Tibial artery (tissue), 4 donors: ENCODE measurements around the gene UGGT2.
"Not testable (repeated sequence)": the region's sequence is repeated elsewhere in the genome, so short reads cannot be mapped to it uniquely, and the experiment has no call there.

Source experiments
- DNase-seq, 2 donors: peaks; one replicate each; pipeline ENCODE4 v3.0.0-alpha.2; 2019
- H3K27ac ChIP-seq, 2 donors: fragments of 200-600 bp; sonication (generic) in 1 of 2; 1 replicate in 1 of 2; 2 replicates in 1 of 2; pipeline ENCODE4 v1.5.1; 2018 to 2019; ENCODE audit warnings: mild to moderate bottlenecking in 1 of 2
- H3K27me3 ChIP-seq, 2 donors: fragments of 200-600 bp; sonication (generic) in 1 of 2; one replicate each; pipeline versions ENCODE4 v1.5.1 to v1.6.0; 2016 to 2019
- H3K36me3 ChIP-seq, 3 donors: fragments of 200-600 bp; sonication (generic) in 2 of 3; one replicate each; pipeline ENCODE4 v1.5.1; 2016 to 2019; ENCODE audit warnings: mild to moderate bottlenecking in 2 of 3
- H3K4me1 ChIP-seq, 4 donors: fragments of 200-600 bp; sonication (generic) in 2 of 4; 1 replicate in 3 of 4; 2 replicates in 1 of 4; pipeline ENCODE4 v1.5.1; 2016 to 2019
- H3K4me3 ChIP-seq, 2 donors: fragments of 200-600 bp; sonication (generic) in 1 of 2; 1 replicate in 1 of 2; 2 replicates in 1 of 2; pipeline ENCODE4 v1.5.1; 2018 to 2019; ENCODE audit warnings: mild to moderate bottlenecking in 2 of 2
- H3K9me3 ChIP-seq, 3 donors: fragments of 200-600 bp; sonication (generic) in 1 of 3; one replicate each; pipeline ENCODE4 v1.5.1; 2016 to 2019
- intact Hi-C: fragments of 100-400 bp; cut with DNase I; formaldehyde crosslinking; loops from one replicate; pipeline ENCODE4 v1.15.0; 2023; ENCODE audit warnings: low total_unique reads
- TF ChIP-seq, protein P1 (sequence below), 2 experiments: fragments of 200-600 bp in 1 of 2; fragments of 450-650 bp in 1 of 2; IDR thresholded peaks; one replicate each; pipeline ENCODE4 v1.5.1; 2017 to 2019; ENCODE audit warnings: antibody characterized with exemption in 2 of 2, mild to moderate bottlenecking in 1 of 2, moderate library complexity in 1 of 2

Gene UGGT2

DNA sequence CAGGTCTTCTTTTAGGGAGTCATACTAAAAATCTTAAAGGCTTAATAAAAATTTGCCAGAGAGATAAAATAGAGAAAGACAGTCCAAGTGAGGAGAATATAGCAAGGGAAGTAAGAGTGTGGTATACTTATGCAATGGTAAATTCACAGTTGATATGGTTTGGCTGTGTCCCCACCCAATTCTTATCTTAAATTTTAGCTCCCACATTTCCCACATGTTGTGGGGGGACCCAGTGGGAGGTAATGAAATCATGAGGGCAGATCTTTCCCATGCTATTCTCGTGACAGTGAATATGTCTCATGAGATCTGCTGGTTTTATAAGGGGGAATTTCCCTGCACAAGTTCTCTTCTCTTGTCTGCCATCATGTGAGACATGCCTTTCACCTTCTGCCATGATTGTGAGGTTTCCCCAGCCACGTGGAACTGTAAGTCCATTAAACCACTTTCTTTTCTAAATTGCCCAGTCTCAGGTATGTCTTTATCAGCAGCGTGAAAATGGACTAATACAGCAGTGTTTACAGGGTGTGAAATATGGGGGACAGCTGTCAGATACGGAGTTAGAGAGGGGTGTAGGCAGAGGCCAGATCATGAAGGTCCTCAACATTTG lies 115.4 kb downstream of the UGGT2 start:
- no peak overlapping the region for H3K27ac ChIP-seq
- H3K27me3 ChIP-seq, result no peaks in the 10 kb centered on the region
- no peaks in the 10 kb centered on the region for H3K4me1 ChIP-seq
- H3K9me3 ChIP-seq, result peaks cover 0 to 15% (median 0%) of the 10 kb centered on the region in 3 donors
- no peak for DNase-seq
- intact Hi-C loops, result no loop called here
- TF ChIP-seq, protein P1, sequence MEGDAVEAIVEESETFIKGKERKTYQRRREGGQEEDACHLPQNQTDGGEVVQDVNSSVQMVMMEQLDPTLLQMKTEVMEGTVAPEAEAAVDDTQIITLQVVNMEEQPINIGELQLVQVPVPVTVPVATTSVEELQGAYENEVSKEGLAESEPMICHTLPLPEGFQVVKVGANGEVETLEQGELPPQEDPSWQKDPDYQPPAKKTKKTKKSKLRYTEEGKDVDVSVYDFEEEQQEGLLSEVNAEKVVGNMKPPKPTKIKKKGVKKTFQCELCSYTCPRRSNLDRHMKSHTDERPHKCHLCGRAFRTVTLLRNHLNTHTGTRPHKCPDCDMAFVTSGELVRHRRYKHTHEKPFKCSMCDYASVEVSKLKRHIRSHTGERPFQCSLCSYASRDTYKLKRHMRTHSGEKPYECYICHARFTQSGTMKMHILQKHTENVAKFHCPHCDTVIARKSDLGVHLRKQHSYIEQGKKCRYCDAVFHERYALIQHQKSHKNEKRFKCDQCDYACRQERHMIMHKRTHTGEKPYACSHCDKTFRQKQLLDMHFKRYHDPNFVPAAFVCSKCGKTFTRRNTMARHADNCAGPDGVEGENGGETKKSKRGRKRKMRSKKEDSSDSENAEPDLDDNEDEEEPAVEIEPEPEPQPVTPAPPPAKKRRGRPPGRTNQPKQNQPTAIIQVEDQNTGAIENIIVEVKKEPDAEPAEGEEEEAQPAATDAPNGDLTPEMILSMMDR (IDR thresholded peaks at IDR 0.05), result no peak
- H3K4me3 ChIP-seq, result no peak overlapping the region
- peaks cover 57 to 79% (median 67%) of the 10 kb centered on the region in 3 donors for H3K36me3 ChIP-seq

DNA sequence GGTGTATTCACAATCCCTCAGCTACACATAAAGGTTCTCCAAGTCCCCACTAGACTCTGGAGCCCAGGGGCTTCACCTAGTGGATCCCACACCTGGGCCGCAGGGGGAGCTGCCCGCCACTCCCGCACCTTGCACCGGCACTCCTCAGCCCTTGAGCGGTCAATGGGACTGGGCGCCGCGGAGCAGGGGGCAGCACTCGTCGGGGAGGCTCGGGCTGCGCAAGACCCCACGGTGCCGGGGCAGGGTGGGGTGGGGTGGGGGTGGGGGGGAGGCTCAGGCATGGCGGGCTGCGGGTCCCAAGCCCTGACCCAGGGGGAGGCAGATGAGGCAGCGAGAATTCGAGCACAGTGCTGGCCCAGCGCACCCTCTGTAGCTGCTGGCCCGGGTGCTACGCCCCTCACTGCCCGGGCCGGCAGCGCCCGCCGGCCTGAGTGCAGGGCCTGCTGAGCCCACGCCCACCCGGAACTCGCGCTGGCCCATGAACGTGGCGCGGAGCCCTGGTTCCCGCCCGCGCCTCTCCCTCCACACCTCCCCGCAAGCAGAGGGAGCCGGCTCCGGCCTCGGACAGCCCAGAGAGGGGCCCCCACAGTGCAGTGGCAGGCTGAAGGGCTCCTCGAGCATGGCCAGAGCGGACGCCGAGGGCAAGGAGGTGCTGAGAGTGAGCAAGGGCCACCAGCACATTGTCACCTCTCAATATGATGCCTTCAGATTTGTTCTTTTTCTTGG lies 121.7 kb downstream of the UGGT2 start:
- no peak for DNase-seq
- Histone ChIP-seq H3K9me3 (peaks cover 0 to 40% (median 0%) of the 10 kb centered on the region in 3 donors), H3K27ac (no peak overlapping the region), H3K36me3 (peaks cover 35 to 52% (median 46%) of the 10 kb centered on the region in 3 donors), H3K27me3 (no peaks in the 10 kb centered on the region), H3K4me1 (no peaks in the 10 kb centered on the region), H3K4me3 (no peak overlapping the region)
- intact Hi-C loops, result no loop called here
- TF ChIP-seq, protein P1 (IDR thresholded peaks at IDR 0.05), result no peak

DNA sequence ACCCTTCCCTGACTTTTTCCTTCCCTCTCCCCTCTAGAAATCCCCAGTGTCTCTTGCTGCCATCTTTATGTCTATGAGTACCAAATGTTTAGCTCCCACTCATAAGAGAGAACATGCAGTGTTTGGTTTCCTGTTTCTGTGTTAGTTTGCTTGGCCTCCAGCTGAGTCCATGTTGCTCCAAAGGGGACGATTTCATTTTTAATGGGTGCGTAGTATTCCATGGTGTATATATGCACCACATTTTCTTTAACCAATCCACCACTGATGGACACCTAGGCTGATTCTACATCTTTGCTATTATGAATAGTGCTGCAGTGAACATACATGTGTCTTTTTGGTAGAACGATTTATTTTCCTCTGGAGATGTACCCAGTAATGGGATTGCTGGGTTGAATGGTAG lies 123.8 kb downstream of the UGGT2 start:
- intact Hi-C loops, result no loop called here
- H3K36me3 ChIP-seq, result peaks cover 15 to 37% (median 25%) of the 10 kb centered on the region in 3 donors

DNA sequence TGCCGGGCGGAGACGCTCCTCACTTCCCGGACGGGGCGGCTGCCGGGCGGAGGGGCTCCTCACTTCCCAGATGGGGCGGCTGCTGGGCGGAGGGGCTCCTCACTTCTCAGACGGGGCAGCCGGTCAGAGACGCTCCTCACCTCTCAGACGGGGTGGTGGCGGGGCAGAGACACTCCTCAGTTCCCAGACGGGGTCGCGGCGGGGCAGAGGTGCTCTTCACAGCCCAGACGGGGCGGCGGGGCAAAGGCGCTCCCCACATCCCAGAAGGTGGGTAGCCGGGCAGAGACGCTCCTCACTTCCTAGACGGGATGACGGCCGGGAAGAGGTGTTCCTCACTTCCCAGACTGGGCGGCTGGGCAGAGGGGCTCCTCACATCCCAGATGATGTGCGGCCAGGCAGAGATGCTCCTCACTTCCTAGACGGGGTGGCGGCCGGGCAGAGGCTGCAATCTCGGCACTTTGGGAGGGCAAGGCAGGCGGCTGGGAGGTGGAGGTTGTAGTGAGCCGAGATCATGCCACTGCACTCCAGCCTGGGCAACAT lies 124.8 kb downstream of the UGGT2 start:
- H3K27ac ChIP-seq, H3K4me1 ChIP-seq, H3K27me3 ChIP-seq, H3K4me3 ChIP-seq, intact Hi-C loops, DNase-seq: not testable (repeated sequence)
- peaks cover 0 to 26% (median 0%) of the 10 kb centered on the region in 3 donors for H3K9me3 ChIP-seq
- H3K36me3 ChIP-seq, result peaks cover 9 to 28% (median 22%) of the 10 kb centered on the region in 3 donors

More for the DNA sequence above, 123.8 kb downstream of the UGGT2 start:
- Histone ChIP-seq H3K27ac (no peak overlapping the region), H3K4me1 (no peaks in the 10 kb centered on the region), H3K27me3 (no peaks in the 10 kb centered on the region), H3K4me3 (no peak overlapping the region), H3K9me3 (peaks cover 0 to 26% (median 0%) of the 10 kb centered on the region in 3 donors)
- TF ChIP-seq, protein P1 (IDR thresholded peaks at IDR 0.05), result no peak
- DNase-seq, result no peak

DNA sequence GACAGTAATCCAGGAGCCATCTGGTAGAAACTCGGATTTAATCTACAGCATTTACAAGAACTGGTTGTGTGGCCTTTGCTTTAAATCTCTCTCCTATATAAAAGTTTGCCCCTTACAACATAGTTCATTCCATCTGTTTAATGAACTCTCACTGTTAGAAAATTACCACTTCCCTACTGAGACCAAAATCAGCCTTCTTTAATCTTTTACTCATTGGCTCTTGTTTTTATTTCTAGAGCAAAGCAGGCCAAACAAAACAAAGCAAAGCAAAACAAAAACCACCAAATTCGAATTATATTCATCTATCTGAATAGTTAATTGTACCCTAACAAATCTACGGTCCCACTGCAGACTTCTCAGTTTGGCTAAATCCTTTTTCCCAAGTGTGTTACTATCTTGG lies 127.0 kb downstream of the UGGT2 start:
- Histone ChIP-seq H3K27me3 (no peaks in the 10 kb centered on the region), H3K36me3 (peaks cover 6 to 18% (median 18%) of the 10 kb centered on the region in 3 donors), H3K4me1 (no peaks in the 10 kb centered on the region), H3K27ac (no peak overlapping the region), H3K9me3 (peaks cover 0 to 18% (median 0%) of the 10 kb centered on the region in 3 donors), H3K4me3 (no peak overlapping the region)
- DNase-seq, result no peak
- intact Hi-C loops, result no loop called here
- TF ChIP-seq, protein P1 (IDR thresholded peaks at IDR 0.05), result no peak
